GM12872 (cell line): ENCODE results near the gene CRNKL1.

ENCODE experiments used
- TF ChIP-seq, protein P1 (sequence below): IDR thresholded peaks from 3 replicates; pipeline ENCODE4 v1.5.1; 2011; ENCODE audit warnings: low read depth, mild to moderate bottlenecking, low read length, moderate library complexity; ENCODE audit not compliant: insufficient read depth

Gene CRNKL1

GRCh38 chr20:20076297-20077065 lies 24.2 kb upstream of the CRNKL1 start:
- TF ChIP-seq, protein P1, sequence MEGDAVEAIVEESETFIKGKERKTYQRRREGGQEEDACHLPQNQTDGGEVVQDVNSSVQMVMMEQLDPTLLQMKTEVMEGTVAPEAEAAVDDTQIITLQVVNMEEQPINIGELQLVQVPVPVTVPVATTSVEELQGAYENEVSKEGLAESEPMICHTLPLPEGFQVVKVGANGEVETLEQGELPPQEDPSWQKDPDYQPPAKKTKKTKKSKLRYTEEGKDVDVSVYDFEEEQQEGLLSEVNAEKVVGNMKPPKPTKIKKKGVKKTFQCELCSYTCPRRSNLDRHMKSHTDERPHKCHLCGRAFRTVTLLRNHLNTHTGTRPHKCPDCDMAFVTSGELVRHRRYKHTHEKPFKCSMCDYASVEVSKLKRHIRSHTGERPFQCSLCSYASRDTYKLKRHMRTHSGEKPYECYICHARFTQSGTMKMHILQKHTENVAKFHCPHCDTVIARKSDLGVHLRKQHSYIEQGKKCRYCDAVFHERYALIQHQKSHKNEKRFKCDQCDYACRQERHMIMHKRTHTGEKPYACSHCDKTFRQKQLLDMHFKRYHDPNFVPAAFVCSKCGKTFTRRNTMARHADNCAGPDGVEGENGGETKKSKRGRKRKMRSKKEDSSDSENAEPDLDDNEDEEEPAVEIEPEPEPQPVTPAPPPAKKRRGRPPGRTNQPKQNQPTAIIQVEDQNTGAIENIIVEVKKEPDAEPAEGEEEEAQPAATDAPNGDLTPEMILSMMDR: no peak

DNA sequence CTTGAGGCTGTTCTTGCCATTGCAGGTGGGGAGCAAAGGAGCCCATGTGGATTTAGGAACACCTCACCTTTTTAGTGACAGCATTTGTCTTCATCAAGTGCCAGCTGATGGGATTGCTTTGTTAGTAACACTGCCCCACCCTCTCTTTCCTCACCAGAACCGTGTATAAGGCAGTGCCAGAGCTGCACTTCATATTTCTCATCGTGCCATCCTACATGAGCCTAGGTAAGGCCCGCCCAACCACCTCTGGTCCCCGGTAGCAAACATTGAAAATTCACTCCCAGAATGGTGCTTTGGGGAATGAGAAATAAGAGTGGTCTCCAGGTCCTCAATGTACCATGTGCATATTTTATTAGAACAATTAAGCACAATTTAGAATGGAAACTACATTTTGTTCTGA lies 22.8 kb upstream of the CRNKL1 start:
- TF ChIP-seq, protein P1: no peak

DNA sequence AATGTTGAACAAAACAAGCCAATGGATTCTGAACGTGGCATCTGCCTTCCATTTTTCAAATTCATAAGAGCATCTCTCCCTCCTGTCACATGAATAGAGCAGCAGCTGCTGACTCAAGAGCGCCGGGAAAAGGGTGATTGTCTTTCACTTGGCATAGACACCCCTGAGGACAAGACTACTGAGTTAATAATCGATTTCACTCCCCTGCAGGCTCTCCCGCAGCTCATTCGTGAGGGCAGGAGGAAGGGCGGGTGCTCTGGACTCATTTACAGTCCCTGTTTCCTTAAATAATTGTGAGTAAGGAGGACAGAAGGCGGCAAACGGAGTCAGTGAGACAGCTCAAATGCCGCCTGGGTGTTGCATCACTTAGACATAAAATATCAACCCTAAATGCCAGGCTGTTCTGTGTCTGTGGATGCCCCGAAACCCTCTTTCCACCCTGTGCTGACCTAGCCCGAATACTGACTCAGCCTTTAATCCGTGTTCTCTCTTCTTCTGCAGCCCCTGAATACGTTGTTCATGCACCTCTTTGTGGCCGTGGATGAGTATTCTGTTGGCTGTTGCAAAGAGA lies 21.6 kb upstream of the CRNKL1 start:
- TF ChIP-seq, protein P1: no peak

DNA sequence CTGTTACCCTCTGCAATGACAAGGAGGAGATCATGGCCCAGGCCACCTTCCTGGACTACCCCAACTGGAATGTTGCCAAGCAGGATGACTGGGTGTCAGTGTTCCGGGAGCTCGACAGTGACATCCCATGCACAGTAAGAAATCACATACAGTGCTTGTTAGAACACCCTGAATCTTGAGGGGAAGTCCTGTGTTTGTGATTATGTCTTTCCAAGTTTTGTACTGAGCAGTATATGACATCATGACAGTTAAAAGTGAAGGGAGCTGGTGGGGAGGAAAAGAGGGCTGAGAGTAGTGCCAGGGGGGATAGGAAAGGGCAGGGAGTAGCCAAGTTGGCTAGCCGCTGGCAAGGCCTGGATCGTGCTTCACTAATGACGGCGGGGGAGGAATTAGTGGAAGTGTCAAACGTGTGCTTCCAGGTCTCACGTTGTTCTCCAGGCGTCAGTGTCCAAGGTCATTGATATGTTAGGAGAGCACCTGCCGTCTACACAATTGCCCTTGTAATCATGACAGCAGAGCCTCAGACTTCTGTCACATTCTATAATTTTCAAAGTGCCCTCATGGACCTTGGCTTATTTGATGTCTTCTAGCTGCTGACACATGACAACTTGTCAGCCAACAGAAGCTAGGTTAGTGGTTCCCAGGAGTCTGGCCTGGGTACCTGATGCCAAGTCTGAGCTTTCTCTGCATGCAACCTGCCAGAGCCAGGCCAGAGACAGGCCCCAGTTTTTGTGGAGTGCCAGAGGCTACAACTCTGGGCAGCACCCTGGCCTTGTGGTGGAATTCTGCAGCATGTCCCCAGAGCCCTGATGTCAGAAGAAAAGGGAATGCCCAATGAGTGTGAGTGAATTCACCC lies 18.8 kb upstream of the CRNKL1 start:
- TF ChIP-seq, protein P1: no peak

DNA sequence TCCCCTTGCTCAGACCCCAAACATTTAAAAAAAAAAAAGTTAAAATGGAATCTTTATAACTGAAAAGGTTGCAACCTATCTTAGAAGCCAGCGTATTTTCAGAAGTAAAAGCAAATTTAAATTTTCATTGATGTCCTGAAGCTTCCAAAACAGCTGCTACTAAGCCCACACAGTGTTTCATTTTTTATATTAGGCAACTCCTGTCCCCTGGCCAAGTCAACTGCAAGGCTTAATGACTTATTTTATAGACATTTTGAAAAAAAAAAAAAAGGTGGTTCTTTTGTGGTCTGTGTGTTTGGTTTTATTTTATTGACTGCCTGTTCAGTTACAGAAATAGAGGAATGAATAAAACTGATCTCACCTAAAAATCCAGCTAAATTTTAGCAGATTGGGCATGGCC lies 13.1 kb upstream of the CRNKL1 start:
- TF ChIP-seq, protein P1: no peak

GRCh38 chr20:20063941-20064702 lies 11.9 kb upstream of the CRNKL1 start:
- TF ChIP-seq, protein P1: no peak
